ENCODE data around the gene ADGRV1. TPM values are rescaled to one million over a fixed set of nuclear protein-coding genes. Genes with fewer than 3 reads are reported as not detected.

Gene ADGRV1
- total and polyA plus RNA-seq, 9 of the 15 experiments (the other 6 are each of a cell fraction or from before 2014, with no cell fraction given), result 21.7 to 156 (median 58.2) TPM

GRCh38 chr5:90529939-90530677, 28.5 kb upstream of the ADGRV1 start (continued):
- no peak for TF ChIP-seq ZNF165 (CRISPR knock-in tag; IDR thresholded peaks at IDR 0.05; ENCODE audit: borderline replicate concordance)
- TF ChIP-seq ZNF408 (CRISPR knock-in tag; IDR thresholded peaks at IDR 0.05; ENCODE audit: low read depth), result no peak
- TF ChIP-seq ZKSCAN3 (CRISPR knock-in tag; IDR thresholded peaks at IDR 0.05), result no peak
- TF ChIP-seq CREB5 (CRISPR knock-in tag; IDR thresholded peaks at IDR 0.05), result no peak
- TF ChIP-seq RBM14 (IDR thresholded peaks at IDR 0.05; ENCODE audit: borderline replicate concordance, insufficient read depth, low read depth, low read length), result no peak
- peak; percentile 84 for TF ChIP-seq NFE2 (IDR thresholded peaks at IDR 0.05; ENCODE audit: low read depth)
- no peak for TF ChIP-seq BMI1 (IDR thresholded peaks at IDR 0.05; ENCODE audit: low read length)
- no peak for TF ChIP-seq ZNF717 (CRISPR knock-in tag; IDR thresholded peaks at IDR 0.05)
- no peak for TF ChIP-seq CBX5 (IDR thresholded peaks at IDR 0.05; ENCODE audit: borderline replicate concordance, low read depth)
- TF ChIP-seq MXD1 (CRISPR knock-in tag; IDR thresholded peaks at IDR 0.05; ENCODE audit: borderline replicate concordance, poor library complexity, severe bottlenecking), result no peak
- 0 out of 4 replicates have a peak, but pooled peaks of 1 of the 2 experiments have one; percentile 4 for TF ChIP-seq RCOR1 (IDR thresholded peaks at IDR 0.05; ENCODE audit: borderline replicate concordance in 1 of 2, low read depth in 2 of 2, low read length in 2 of 2)
- no peak for TF ChIP-seq HCFC1 (IDR thresholded peaks at IDR 0.05; ENCODE audit: low read depth, low read length)
- no peak for TF ChIP-seq XRCC3 (IDR thresholded peaks at IDR 0.05)
- no peak for TF ChIP-seq ZNF134 (CRISPR knock-in tag; conservative IDR thresholded peaks at IDR 0.05)
- TF ChIP-seq ZNF431 (CRISPR knock-in tag; IDR thresholded peaks at IDR 0.05), result no peak
- no peak for TF ChIP-seq DIDO1 (tag; IDR thresholded peaks at IDR 0.05; ENCODE audit: low read depth)
- peak; percentile 14; the same call in 1 of the 2 replicates for TF ChIP-seq HDAC2 (IDR thresholded peaks at IDR 0.05)
- no peak for TF ChIP-seq HBP1 (CRISPR knock-in tag; IDR thresholded peaks at IDR 0.05)
- no peak for TF ChIP-seq POLR2H (tag; IDR thresholded peaks at IDR 0.05; ENCODE audit: low read depth)
- TF ChIP-seq PPARD (CRISPR knock-in tag; IDR thresholded peaks at IDR 0.05), result no peak
- no peak for TF ChIP-seq SNAPC5 (CRISPR knock-in tag; IDR thresholded peaks at IDR 0.05)
- TF ChIP-seq ZNF274 (IDR thresholded peaks at IDR 0.05; ENCODE audit: borderline replicate concordance, low read depth, low read length), result no peak
- TF ChIP-seq SFPQ (IDR thresholded peaks at IDR 0.05; ENCODE audit: low read depth, low read length), result no peak
- peak; percentile 82 for TF ChIP-seq MYBL2 (IDR thresholded peaks at IDR 0.05; ENCODE audit: low read depth)
- TF ChIP-seq MYBL2 (CRISPR knock-in tag; IDR thresholded peaks at IDR 0.05; ENCODE audit: borderline replicate concordance), result no peak

All from K562 (cell line).